A172 (cell line): Measurements from ENCODE around the gene ZPLD1. TPM values are rescaled to one million over a fixed set of nuclear protein-coding genes. Genes with fewer than 3 reads are reported as not detected.

Experiments used
- DNase-seq: peaks from one replicate; pipeline ENCODE4 v3.0.0-alpha.2; 2015; ENCODE audit warnings: low spot score
- total RNA-seq: library from RNA; depleted of rRNA; stranded (reverse); fragments of >200 nt; shearing (Covaris generic); gene quantifications from 2 replicates; pipeline ENCODE4 v1.2.3, GENCODE V29; 2014

The ZPLD1 gene
- total RNA-seq, 1 experiment from 2014 or later = not detected

- no peak for DNase-seq
These were observed 92.0 kb downstream of the ZPLD1 start for GRCh38 chr3:102526865-102527264.

DNA sequence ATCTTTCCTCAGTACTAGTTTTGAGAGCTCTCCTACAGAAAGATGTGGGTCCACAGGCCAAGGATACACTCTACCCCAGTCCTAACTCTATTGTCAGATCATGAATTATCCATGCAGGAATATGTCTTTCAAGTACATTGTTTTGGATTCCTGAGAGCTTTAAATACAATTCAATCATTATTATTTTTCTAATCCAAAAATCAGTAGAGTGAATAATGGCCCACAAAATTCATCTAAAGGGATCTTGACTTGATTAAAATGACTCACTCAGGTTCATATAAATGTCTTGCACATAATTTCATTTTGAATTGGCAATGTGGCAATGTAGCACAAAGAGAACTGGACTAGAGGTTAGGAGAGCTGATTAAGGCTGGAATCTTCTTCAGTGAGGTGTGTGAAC, 93.9 kb downstream of the ZPLD1 start:
- no peak for DNase-seq
